ENCODE results near the gene AGXT.

The AGXT gene

DNA sequence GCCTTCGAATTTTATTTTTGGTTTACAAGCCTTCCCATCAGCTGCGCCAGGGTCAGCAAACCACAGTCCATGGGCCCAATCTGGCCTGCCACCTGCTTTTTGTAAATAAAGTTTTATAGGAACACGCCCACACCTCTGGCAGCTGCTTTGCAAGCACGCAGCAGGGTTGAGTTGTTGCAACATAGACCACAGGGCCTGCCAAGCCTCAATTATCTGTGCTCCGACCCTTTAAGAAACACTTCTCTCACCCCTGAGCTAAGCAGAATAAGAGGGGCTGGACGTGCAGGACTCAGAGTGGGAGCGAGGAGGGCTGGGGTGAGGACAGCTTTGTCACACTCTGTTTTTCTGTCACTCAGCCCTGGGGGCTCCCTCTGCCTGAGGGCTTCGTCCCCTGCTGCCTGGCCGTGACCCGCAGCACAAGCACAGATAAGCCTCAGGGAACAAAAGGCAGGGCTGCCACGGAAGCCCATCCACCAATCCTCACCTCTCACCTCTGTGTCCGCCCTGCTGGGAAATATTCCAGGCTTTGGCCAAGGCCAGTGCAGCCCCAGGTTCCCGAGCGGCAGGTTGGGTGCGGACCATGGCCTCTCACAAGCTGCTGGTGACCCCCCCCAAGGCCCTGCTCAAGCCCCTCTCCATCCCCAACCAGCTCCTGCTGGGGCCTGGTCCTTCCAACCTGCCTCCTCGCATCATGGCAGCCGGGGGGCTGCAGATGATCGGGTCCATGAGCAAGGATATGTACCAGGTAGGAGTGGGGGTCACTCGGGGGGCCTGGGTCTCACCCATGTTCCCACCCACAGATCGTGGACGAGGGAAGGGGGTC, at the start of gene AGXT:
AGXT (plus strand) TSS at position 539 of the 823 bp plus-strand sequence; CDS start at position 581, 42 bp downstream.
- DNase-seq (ENCODE audit: low spot score) = no peak

DNA sequence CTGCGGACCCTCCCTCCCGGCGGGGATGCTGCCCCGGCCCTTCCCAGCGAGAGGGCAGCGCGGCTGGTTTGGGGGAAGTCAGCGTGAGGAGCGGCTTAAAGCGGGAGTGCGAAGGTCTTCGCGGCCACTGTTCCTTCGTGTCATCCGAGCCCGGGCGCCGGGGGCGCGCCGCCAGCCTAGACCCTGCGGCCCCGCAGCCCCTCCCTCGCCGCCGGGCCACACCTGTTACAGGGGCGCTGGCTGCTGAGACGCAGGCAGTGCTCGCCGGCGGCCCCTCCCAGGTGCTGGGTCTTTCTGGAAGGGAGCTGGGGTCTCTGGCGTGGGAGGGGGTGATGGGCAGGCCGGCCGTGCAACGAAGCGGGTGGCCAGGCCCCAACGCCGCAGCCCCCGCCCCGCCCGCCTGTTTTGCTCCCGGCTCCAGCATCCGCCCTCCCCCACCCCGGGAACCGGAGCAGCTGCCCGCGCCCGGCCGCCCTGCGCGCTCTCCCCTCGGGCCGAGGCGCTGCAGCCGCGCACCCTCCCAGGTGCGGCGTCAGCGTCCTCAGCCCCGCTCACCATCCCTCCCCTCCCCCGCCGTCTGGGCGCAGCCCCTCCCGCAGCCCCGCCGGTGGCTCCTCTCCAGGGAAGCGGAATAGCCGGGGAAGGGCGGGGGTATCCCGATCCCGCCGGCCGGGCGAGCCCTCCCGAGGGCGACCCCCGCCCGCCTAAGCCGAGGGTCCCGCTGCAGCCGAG, 49.3 kb upstream of the AGXT start:
- no peak for DNase-seq (ENCODE audit: low spot score)

DNA sequence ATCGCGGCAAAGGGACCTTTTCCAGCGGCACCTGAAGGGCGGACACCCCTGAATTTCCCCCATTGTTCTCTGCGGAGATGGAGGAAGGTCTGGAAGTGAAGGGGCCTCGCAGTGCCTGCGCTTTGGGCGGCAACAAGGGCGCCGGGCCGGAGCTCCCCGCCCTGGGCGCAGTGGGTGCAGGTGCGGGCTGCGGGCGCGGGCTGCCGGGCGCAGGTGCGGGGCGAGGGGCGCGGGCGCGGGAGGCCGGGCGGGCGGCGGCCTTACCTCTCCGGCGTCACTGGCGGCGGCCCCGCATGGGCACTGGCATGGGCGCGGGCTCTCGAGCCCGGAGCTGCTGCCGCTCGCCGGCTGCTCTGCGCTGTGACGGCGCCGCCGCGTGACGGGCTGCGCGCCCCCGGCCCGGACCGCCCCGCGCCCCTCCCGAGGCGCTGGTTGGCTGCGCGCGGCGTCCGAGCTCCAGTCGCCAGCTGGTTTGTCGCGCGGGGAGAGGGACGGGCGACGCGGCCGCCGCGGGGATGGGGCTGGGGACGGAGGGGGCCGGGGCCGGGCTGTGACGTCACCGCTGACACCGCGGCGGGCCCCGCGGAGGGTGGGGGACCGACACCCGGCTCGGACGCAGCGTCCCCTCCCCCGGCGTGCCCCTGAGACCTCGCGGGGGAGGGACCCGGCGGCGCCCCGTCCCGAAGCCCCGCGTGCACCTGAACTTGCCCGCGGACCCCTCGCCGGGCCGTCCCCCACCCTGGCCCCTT, 48.6 kb upstream of the AGXT start, which contains the start of gene KIF1A:
KIF1A (minus strand) TSS at position 362 of the 749 bp plus-strand sequence. CDS start 22,467 bp downstream, outside the sequence.
- DNase-seq (ENCODE audit: low spot score) = peak; percentile 94

DNA sequence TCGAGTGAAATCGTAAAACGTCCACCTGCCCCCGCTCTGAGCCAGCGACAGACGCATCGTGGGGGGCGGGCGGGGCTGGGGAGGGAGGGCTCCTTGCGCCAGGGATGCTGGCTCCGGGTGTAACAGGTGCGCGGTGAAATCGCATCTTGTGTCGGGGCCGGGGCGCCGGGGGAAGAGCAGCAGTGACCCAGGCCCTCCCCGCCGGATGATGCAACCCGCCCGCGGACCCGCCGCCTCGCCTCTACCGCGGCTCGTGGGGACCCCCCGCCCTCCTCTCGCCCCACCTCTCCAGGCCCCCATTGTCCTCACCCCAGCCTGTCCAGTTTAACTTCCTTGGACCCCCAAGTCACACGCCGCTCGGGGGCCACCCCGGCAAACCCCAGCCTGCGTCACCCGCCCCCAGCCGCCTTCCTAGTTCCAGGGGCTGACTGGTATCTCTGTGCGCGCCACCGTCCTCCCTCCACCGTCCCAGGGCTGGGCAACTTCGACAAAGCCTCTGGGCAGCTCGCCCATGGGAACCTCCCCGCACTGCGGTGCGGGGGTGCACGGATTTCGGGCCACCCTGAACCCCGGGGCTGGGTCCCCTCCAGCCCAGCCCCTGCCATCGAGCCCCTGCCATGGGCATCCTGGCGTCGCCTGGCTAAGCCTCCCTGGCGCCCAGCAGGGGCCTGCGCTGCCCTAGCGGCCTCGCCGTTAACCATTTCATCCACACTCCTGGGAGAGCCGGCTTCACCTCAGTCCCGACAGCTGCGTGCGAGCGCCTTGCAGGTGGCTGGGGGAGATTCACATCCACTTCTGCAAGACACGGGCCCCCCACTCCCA, 47.8 kb upstream of the AGXT start:
- peak; percentile 60 for DNase-seq (ENCODE audit: low spot score)

DNA sequence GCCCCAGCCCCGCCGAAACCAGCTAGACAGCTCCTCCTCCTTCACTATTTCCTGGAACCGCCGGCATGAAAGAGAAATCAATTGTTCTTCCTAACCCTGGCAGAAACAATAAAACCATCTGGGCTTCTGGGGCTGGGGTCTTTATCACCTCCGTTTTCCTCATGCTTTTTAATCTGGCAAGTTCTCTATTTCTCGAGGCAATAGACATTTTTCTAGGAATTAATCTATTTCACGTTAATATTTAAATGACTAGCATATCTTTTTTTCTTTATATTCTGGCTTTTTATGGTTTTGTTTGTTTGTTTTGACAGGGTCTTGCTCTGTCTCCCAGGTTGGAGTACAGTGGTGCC, 47.2 kb upstream of the AGXT start:
- no peak for DNase-seq (ENCODE audit: low spot score)

DNA sequence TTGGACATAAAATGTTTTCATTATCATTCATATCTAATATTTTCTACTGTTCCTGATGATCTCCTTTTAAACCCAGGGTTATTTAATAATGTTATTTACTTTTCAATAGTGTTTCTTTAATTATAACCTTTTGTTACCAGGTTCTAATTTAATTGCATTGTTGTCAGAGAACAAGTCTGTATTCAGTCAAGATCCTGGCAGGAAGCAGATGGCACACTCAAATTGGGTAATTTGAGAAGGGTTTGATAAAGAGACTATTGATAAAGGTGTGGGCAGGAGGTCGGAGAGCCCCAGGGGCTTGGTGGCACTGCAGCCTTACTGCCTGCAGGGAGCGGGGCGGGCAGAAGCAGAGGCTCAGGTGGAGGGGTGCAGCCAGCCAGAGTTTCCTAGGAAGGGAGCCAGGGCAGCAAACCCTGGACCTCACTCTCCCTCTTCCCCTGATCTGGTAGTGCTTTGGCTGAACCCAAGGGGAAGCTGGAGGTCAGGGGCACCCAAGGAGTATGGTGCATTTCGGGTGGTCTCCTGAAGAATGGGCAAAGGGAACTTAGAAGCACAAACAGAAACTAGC, 46.3 kb upstream of the AGXT start:
- DNase-seq (ENCODE audit: low spot score) = no peak

DNA sequence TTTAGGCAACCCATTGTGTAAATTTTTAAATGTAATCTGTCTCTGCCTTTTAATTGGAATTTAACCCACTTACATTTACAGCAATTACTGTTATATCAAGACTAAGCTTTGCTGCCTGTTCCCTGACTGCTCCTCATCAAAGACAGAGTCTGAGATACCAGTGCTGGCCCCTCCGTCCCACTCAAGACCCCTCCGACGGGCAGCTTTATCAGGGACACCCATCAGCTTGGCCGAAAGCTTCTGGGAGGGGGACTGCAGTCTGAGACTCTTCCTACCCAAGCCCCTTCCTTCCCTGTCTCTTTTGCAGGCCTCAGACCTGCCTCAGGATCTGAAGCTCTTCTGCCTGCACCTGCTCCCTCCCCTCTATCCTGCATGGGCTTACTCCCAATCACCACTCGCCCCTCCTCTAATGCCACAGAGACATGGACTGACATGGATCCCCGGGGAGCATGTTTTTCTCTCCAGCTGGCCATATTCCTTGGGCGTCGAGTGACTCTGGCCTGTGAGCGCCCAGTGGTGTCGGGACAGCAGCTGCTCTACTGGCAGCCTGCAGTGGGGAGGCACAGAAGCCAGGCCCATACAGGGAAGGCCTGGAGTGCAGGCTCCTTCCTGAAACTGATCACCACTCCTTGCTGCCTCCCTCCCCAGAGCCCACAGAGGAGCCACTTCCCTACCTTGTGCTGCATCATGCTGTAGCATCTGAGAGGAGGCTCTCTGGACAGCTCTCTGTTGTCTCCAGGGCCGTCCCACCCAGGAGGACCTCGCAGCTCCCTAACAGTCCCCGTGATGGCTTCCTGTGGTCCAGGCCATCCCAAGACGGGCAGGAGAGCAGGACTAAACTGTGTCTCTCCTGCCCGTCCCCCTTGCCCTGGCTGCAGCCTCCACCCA, 44.9 kb upstream of the AGXT start:
- no peak for DNase-seq (ENCODE audit: low spot score)

DNA sequence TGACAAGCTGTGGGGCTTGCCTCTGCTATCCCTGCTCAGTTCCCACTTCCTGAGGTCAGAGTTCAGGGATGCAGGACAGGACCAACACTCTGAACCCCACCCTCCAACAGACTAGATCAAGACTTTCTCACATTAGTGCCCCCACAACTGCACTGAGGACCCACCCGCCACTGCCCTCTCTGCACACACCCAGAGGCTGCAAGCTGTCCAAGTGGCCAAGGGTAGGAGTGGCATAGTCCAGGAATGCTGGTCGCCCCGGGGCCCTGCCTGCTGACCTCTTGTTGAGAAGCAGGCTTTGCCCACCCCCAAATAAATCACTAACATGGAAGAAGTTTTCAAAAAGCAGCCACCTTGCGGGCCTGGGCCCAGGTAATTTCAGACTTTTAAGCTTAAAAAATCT, 43.1 kb upstream of the AGXT start:
- no peak for DNase-seq (ENCODE audit: low spot score)

DNA sequence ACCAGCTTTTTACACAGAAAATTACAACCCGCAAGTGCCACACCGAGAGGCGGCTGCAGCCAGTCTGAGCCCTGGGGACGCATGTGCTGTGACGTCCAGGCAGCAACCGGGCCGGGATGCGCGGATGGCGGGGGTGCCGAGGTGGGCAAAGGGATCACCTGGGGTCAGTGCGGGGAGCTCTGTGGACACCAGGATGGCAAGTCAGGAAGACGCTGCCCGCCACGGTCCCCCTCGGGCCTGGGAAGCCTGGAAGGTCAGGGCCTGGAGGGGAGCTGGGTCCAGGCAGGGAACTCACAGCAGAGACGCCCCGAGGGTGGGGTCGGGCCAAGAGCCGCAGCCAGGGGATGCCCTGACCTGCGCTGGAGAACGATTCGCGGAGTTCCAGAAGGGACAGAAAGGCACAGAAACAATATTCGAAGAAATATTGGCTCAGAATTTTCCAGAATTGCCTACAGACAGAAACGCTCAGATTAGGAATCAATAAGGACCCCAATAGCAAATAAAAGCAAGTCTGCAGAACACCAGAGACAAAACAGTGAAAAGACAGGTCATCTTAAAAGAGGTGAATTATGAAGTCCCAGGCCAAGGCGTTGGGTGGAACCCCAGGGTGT, 36.9 kb upstream of the AGXT start:
- no peak for DNase-seq (ENCODE audit: low spot score)

DNA sequence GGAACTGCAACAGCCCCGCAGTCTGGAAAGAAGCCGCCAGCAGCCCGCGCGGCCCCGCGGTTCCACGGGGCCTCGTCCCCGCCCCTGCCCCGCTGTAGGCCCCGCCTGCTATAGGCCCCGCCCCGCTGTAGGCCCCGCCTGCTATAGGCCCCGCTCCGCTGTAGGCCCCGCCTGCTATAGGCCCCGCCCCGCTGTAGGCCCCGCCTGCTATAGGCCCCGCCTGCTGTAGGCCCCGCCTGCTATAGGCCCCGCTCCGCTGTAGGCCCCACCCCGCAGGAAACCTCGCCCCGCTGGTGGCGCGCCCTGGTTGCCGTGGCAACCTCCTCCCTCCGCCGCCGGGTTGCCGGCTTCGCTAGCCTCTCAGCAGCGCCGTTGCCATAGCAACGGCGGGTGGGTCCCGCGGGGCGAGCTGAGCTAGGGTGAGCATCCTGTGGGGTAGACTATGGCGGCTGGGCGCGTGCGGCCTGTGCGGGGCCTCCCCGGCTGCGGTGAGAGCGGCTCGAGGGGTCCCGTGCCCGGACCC, 36.4 kb upstream of the AGXT start:
- peak; percentile 92 for DNase-seq (ENCODE audit: low spot score)

DNA sequence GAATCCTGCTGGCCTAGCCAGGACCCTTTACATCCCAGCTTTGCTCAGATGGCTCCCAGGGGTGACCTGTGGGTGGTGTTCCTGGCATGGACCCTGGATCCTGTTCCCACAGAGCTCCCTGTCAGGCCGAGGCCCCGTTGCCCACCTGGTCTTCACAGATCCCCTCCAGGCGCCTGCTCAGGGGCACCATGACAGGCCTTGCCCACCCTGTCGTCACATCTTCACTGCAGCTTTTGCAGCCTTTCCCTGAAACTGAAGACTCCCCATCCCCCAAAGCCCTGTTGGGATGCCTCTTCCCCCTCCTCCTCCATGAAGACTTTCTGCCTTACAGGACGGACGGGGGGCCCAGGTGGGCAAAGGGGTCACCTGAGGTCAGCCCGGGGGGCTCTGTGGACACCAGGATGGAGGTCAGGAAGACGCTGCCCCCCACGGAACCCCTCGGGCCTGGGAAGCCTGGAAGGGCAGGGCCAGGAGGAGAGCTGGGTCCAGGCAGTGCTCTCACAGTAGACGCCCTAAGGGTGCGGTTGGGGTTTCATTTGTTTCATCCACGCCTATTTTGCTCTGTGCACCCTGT, 35.6 kb upstream of the AGXT start:
- no peak for DNase-seq (ENCODE audit: low spot score)

DNA sequence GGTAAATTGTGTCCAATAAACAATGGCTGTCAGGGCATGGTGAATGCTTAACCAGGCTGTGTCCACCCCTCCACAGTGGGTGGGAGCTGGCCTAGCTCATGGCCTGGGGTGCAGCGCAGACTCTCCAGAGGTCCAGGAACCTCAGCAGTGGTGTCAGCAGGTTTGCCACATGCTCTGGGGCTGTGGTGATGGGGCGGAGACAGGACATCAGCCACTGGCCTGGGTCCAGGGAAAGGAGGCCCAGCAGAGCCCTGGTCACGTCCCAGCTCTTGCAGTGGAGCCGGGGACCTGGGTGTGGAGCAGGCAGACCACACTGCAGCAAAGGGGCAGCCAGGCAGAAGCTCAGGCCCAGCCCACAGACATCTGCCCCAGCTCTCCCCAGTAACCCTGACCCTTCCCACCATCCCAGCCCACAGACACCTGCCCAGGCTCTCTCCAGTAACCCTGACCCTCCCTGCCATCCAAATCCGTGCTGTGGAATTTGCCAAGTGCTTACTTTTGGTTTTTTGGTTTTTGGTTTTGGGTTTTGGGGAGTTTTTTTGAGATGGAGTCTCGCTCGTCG, 34.8 kb upstream of the AGXT start:
- no peak for DNase-seq (ENCODE audit: low spot score)

DNA sequence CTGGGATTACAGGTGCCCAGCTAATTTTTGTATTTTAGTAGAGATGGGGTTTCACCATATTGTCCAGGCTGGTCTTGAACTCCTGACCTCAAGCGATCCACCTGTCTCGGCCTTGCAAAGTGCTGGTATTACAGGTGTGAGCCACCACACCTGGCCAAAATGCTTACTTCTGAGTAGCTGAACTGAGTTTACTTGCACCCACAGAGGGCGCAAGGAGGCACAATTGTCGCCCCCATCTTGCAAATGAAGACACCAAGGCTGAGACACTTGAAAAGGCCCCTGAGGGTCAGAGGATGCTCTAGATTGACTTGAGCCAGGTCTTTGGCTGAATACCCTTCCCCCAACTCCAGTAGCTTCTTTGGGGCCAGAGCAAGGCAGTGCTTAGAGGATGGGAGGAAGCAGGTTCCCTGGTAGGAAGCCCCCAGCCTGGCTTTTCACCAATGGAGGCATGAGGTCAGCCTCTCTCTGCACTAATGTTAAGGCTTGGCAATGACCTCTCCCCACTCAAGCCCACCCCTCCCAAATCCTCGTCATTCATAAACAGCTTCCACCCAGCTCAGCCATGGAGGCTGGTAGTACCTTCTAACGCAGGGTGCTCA, 34.1 kb upstream of the AGXT start:
- DNase-seq (ENCODE audit: low spot score) = no peak

DNA sequence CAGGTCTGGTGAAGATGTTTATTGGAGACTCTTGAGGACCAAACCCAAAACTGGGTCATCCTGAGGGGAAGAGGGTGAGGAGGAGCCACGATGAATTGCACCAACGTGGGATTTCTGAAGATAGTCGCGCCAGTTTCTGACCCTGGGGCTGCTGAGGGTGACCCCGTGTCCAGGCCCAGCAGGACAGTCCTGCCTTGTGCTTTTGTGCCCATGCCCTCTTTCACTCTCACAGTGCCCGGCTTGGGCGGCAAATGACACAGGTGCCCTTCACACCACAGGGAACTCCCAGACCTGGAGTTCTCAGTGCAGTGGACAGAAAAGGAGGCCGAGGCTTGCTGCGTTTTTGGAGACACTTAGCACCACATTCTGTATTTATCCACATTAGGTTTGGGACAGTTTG, 33.1 kb upstream of the AGXT start:
- DNase-seq (ENCODE audit: low spot score) = no peak

DNA sequence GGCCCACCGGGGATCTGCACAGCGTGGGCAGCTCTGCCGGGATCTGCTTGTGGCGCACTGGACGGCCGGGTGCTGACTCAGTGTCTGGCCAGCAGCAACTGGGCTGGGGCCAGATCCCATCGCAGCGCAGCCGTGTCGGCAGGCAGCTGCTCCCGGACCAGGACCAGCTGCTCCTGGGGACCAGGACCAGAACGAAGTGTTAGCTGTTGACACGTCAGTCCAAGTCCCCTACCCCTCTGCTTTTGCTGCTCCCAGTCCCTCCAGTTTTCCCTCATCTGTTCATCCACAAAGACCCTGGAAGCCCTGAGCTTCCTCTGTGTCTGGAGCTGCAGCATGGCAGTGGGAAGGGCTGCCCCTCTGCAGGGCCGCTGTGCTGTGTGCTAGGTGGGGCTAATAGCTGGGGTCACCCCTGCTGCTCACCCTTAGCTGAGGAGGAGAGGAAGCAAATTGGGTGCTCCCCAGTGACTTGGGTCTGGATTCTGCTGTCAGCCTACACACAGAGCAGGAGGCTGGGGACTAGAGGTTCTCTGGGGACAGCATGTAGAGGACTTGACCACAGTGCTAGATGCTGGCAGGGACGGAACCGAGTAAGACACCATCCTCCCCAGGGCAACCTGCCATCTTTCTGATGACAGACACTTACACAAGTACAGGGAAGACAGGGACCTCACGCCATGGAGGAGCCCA, 31.7 kb upstream of the AGXT start:
- DNase-seq (ENCODE audit: low spot score) = peak; percentile 62

DNA sequence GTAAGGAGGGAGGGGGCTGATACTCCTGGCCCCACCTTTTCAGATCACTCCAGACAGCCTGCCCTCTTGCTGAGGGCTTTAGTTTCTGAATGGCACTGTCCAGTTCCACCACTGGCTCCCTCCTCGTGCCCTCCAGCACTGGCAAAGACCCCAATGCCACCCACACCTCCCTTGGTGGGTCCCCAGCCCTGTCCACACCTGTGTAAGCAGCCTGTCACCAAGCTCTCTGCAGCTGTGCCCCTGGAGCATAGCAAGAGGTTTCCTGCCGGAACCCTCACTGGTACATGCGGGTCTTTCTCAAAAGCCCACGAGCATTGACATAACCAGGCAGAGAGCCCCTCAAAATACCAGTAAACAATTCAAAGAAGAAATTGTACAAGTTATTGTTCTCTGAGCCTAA, 31.0 kb upstream of the AGXT start:
- no peak for DNase-seq (ENCODE audit: low spot score)

DNA sequence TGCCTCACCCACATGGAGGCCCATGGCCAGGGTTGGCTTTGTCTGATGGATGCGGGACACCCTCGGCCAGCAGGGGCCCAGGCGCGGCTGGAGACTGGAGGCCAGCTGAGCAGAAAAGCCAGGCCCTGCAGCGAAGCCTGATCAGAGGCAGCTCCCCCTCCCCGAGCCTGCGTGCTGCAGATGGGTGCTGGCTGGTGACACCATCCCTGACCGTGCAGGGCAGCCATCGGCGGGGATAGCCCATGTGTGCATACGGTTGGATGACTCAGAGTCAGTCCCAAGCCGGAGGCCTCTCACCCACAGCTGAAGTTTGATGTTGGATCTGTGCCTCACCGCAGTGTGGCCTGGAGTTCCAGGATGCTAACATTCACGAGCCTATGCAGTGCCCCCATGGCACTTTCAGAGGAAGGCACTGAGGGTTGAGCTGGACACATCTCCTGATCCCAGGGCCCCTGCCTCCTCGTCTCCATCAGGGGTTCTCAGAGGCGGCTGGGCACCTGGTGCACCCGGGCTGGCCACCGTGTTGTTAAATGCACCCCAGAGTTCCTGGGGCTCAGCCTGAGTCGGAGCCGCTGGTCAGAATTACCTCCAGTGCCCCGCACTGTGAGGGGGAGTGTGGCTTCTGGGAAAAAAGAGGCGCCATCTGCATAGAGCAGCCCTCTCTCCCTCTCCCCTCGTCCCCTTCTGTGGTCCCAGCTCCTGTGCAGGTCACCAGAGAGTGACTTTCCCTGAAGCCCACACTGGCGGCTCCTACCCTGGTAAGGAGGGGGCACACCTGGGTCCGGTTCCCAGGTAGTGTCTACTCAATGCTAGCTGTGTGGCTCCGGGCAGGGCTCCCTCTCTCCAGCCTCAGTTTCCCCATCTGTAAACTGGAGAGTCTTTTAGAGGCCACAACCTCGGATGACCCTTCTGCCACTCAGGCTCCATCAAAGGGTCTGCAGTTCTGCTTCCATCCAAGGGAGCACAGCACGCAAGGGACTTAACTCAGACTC, 29.2 kb upstream of the AGXT start:
- DNase-seq (ENCODE audit: low spot score) = no peak
